DOHH2 (cell line): ENCODE data around the gene RHCE.
"Not testable (repeated sequence)": the region's sequence is repeated elsewhere in the genome, so short reads cannot be mapped to it uniquely, and the experiment has no call there.

Experiments used
- H3F3A ChIP-seq: fragments of 200-600 bp; sonication (generic), shearing (Covaris generic); 2 replicates; pipeline ENCODE4 v1.6.0; 2016; ENCODE audit warnings: antibody characterized with exemption, mild to moderate bottlenecking; ENCODE audit not compliant: control insufficient read depth, insufficient read depth
- H3K27ac ChIP-seq: fragments of 200-600 bp; sonication (generic); 2 replicates; pipeline ENCODE4 v1.5.1; 2014; ENCODE audit warnings: low read depth, mild to moderate bottlenecking, low read length, moderate library complexity
- H3K27me3 ChIP-seq: fragments of 200-600 bp; sonication (generic); 2 replicates; pipeline ENCODE4 v1.6.1; 2014; ENCODE audit warnings: mild to moderate bottlenecking, low read length, mixed read lengths; ENCODE audit not compliant: control insufficient read depth
- H3K36me3 ChIP-seq: fragments of 200-600 bp; sonication (generic); 2 replicates; pipeline ENCODE4 v1.6.1; 2014; ENCODE audit warnings: mild to moderate bottlenecking, low read length, moderate library complexity, mixed read lengths; ENCODE audit not compliant: control insufficient read depth
- H3K4me1 ChIP-seq: fragments of 200-600 bp; sonication (generic); 2 replicates; pipeline ENCODE4 v1.6.1; 2014; ENCODE audit warnings: mild to moderate bottlenecking, low read length, mixed read lengths; ENCODE audit not compliant: control insufficient read depth
- H3K4me2 ChIP-seq: fragments of 200-600 bp; sonication (generic); 2 replicates; pipeline ENCODE4 v1.6.0; 2014; ENCODE audit warnings: mild to moderate bottlenecking, low read length, moderate library complexity
- H3K4me3 ChIP-seq: fragments of 200-600 bp; sonication (generic); 2 replicates; pipeline ENCODE4 v1.5.1; 2014; ENCODE audit warnings: mild to moderate bottlenecking, low read length, mixed read lengths
- H3K79me2 ChIP-seq: fragments of 200-600 bp; sonication (generic); 2 replicates; pipeline ENCODE4 v1.6.1; 2014; ENCODE audit warnings: mild to moderate bottlenecking, low read length, mixed read lengths; ENCODE audit not compliant: control insufficient read depth
- H3K9me2 ChIP-seq: fragments of 200-600 bp; sonication (generic); replicated peaks from 2 replicates; pipeline ENCODE4 v1.6.1; 2014; ENCODE audit warnings: mild to moderate bottlenecking, low read length, mixed read lengths; ENCODE audit not compliant: control insufficient read depth
- H3K9me3 ChIP-seq: fragments of 200-600 bp; sonication (generic); 2 replicates; pipeline ENCODE4 v1.6.1; 2014; ENCODE audit warnings: antibody characterized with exemption, low read length, mixed read lengths; ENCODE audit not compliant: control insufficient read depth, insufficient read depth
- H4K20me1 ChIP-seq: fragments of 200-600 bp; sonication (generic); 2 replicates; pipeline ENCODE4 v1.6.0; 2014; ENCODE audit warnings: low read depth, mild to moderate bottlenecking, antibody characterized with exemption, low read length, moderate library complexity; ENCODE audit not compliant: control insufficient read depth, insufficient read depth
- CTCF ChIP-seq: fragments of 200-600 bp; sonication (generic); IDR thresholded peaks from one replicate; pipeline ENCODE4 v1.5.1; 2014; ENCODE audit warnings: antibody characterized with exemption, mild to moderate bottlenecking, low read depth, low read length; ENCODE audit not compliant: poor library complexity, severe bottlenecking
- EZH2phosphoT487 ChIP-seq: fragments of 200-600 bp; sonication (generic); IDR thresholded peaks from 2 replicates; pipeline ENCODE4 v1.6.1; 2017; ENCODE audit warnings: borderline replicate concordance, mild to moderate bottlenecking, antibody characterized with exemption, low read length, moderate library complexity, mixed read lengths

Gene RHCE

DNA sequence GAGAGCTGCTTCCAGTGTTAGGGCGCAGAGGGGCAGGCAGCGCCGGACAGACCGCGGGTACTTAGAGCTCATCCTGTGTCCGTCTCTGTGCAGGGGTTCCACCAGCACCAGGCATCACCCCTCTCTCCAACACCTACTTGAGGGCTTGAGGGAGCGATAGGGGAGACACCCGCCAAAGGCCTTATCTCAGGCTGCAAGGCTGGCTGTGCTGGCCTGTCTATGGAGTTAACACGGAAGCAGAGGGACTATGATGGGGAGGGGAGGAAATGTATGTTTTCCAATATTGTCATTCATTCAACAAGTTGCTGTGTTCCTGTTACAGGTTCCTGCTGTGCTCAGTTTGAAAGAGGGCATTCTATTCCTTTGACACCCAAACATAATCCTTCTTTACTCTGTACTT lies at the start of gene RHCE:
Gene RHCE, minus strand, starts transcription at position 111 of the 400 bp plus-strand sequence. Its CDS starts 39 bp downstream, at position 72.
- not testable (repeated sequence) for H3K79me2 ChIP-seq, H3K27me3 ChIP-seq, H3K27ac ChIP-seq, H3K9me3 ChIP-seq, H3F3A ChIP-seq, H3K9me2 ChIP-seq, H3K36me3 ChIP-seq, H3K4me1 ChIP-seq, H3K4me3 ChIP-seq, H4K20me1 ChIP-seq, H3K4me2 ChIP-seq

DNA sequence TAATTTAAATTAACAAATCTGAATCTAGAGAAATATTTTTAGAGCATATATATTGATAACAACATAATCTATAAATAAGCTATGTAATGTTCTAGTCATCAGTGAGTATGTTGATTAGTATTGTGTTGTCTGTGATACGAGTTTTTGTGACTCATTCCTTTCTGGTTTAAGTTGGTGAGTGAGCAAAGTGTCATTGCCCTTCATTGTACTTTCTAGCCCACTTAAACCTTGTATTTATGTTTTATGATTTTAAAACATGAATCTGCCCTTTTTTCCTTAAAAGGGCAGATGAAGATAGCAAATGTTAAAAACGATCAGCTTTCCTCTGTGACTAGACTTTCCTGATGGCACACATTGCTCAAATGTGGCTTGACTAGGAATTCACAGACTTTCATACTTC lies 48.6 kb upstream of the RHCE start:
- no peak for TF ChIP-seq EZH2phosphoT487
- TF ChIP-seq CTCF: no peak
- Histone ChIP-seq H3K9me3 (no peaks in the 10 kb centered on the region), H3K4me2 (no peak overlapping the region), H3K36me3 (peaks cover 40% of the 10 kb centered on the region), H3K27me3 (no peaks in the 10 kb centered on the region), H3K4me3 (no peak overlapping the region), H3K4me1 (0 out of 2 replicates have a peak, but pooled peaks cover 2% of the 10 kb centered on the region), H3K9me2 (no peaks in the 10 kb centered on the region), H4K20me1 (peaks cover 8% of the 10 kb centered on the region; the same call in 1 of the 2 replicates), H3F3A (no peaks in the 10 kb centered on the region), H3K79me2 (peaks cover 79% of the 10 kb centered on the region), H3K27ac (no peak overlapping the region)

- TF ChIP-seq CTCF (no peak), EZH2phosphoT487 (no peak)
- no peak overlapping the region for H3K4me2 ChIP-seq
- no peaks in the 10 kb centered on the region for H3K9me2 ChIP-seq
- no peaks in the 10 kb centered on the region for H3K9me3 ChIP-seq
- no peaks in the 10 kb centered on the region for H3K4me1 ChIP-seq
- 0 out of 2 replicates have a peak, but pooled peaks cover 3% of the 10 kb centered on the region for H4K20me1 ChIP-seq
- H3K27me3 ChIP-seq: no peaks in the 10 kb centered on the region
- H3K36me3 ChIP-seq: peaks cover 40% of the 10 kb centered on the region
- H3F3A ChIP-seq: no peaks in the 10 kb centered on the region
- H3K27ac ChIP-seq: no peak overlapping the region
- H3K4me3 ChIP-seq: no peak overlapping the region
- peaks cover 79% of the 10 kb centered on the region for H3K79me2 ChIP-seq
Measured at GRCh38 chr1:25468033-25468432, 47.4 kb upstream of the RHCE start.

- Histone ChIP-seq H3K27ac (no peak overlapping the region), H4K20me1 (0 out of 2 replicates have a peak, but pooled peaks cover 3% of the 10 kb centered on the region), H3K36me3 (peaks cover 44% of the 10 kb centered on the region), H3K9me2 (no peaks in the 10 kb centered on the region), H3K4me1 (no peaks in the 10 kb centered on the region), H3K27me3 (no peaks in the 10 kb centered on the region), H3K4me3 (no peak overlapping the region), H3F3A (no peaks in the 10 kb centered on the region), H3K79me2 (peaks cover 80% of the 10 kb centered on the region), H3K9me3 (no peaks in the 10 kb centered on the region), H3K4me2 (no peak overlapping the region)
- TF ChIP-seq CTCF (no peak), EZH2phosphoT487 (no peak)
Measured at GRCh38 chr1:25467616-25468015, 47.0 kb upstream of the RHCE start.
